Measurements from ENCODE around the gene ITPK1. TPM values are rescaled to one million over a fixed set of nuclear protein-coding genes. Genes with fewer than 3 reads are reported as not detected.

Gene ITPK1
- total RNA-seq, 2 donors from 2014 or later: 29.4 to 36.1 TPM

- H3K36me3 Mint-ChIP-seq (ENCODE audit: low read depth): peaks cover 3% of the 10 kb centered on the region
Measured at GRCh38 chr14:92997343-92998061, 118.2 kb downstream of the ITPK1 start.

GRCh38 chr14:92995620-92996019 is 120.1 kb downstream of the ITPK1 start:
- H3K9me3 ChIP-seq (ENCODE audit: control insufficient read depth, low read length, poor library complexity, severe bottlenecking): no peaks in the 10 kb centered on the region
- DNase-seq (no peak), ATAC-seq (no peak)
- H3K36me3 Mint-ChIP-seq (ENCODE audit: low read depth): peaks cover 3% of the 10 kb centered on the region
- no peaks in the 10 kb centered on the region for H3K27me3 Mint-ChIP-seq
- no peak overlapping the region for H3K4me3 Mint-ChIP-seq
- peaks cover 2% of the 10 kb centered on the region for H3K4me1 Mint-ChIP-seq
- no peak overlapping the region for H3K27ac Mint-ChIP-seq

More at GRCh38 chr14:92997343-92998061, 118.2 kb downstream of the ITPK1 start:
- DNase-seq (no peak), ATAC-seq (no peak)
- Mint-ChIP-seq H3K4me1 (peaks cover 2% of the 10 kb centered on the region), H3K27ac (no peak overlapping the region), H3K27me3 (no peaks in the 10 kb centered on the region), H3K4me3 (no peak overlapping the region)
- H3K9me3 ChIP-seq (ENCODE audit: control insufficient read depth, low read length, poor library complexity, severe bottlenecking): no peaks in the 10 kb centered on the region

- ATAC-seq (no peak), DNase-seq (no peak)
- no peaks in the 10 kb centered on the region for H3K9me3 ChIP-seq (ENCODE audit: control insufficient read depth, low read length, poor library complexity, severe bottlenecking)
- H3K4me3 Mint-ChIP-seq: no peak overlapping the region
- H3K36me3 Mint-ChIP-seq (ENCODE audit: low read depth): peaks cover 3% of the 10 kb centered on the region
- H3K4me1 Mint-ChIP-seq: peaks cover 2% of the 10 kb centered on the region
- no peak overlapping the region for H3K27ac Mint-ChIP-seq
- no peaks in the 10 kb centered on the region for H3K27me3 Mint-ChIP-seq
Measured at GRCh38 chr14:92994942-92995341, 120.8 kb downstream of the ITPK1 start.

- Mint-ChIP-seq H3K4me1 (peaks cover 2% of the 10 kb centered on the region), H3K27ac (no peak overlapping the region), H3K4me3 (no peak overlapping the region), H3K27me3 (no peaks in the 10 kb centered on the region), H3K36me3 (ENCODE audit: low read depth) (peaks cover 3% of the 10 kb centered on the region)
- DNase-seq (no peak), ATAC-seq (no peak)
- no peaks in the 10 kb centered on the region for H3K9me3 ChIP-seq (ENCODE audit: control insufficient read depth, low read length, poor library complexity, severe bottlenecking)
Measured at GRCh38 chr14:92994131-92994676, 121.5 kb downstream of the ITPK1 start.

- ATAC-seq (no peak), DNase-seq (no peak)
Measured at GRCh38 chr14:92993302-92993701, 122.4 kb downstream of the ITPK1 start.

GRCh38 chr14:92991536-92991935 is 124.2 kb downstream of the ITPK1 start:
- H3K4me3 Mint-ChIP-seq: no peak overlapping the region
- peaks cover 5% of the 10 kb centered on the region for H3K4me1 Mint-ChIP-seq
- ATAC-seq (no peak), DNase-seq (no peak)
- H3K27ac Mint-ChIP-seq: no peak overlapping the region
- no peaks in the 10 kb centered on the region for H3K9me3 ChIP-seq (ENCODE audit: control insufficient read depth, low read length, poor library complexity, severe bottlenecking)
- no peaks in the 10 kb centered on the region for H3K27me3 Mint-ChIP-seq
- peaks cover 3% of the 10 kb centered on the region for H3K36me3 Mint-ChIP-seq (ENCODE audit: low read depth)

More at GRCh38 chr14:92993302-92993701, 122.4 kb downstream of the ITPK1 start:
- Mint-ChIP-seq H3K27me3 (no peaks in the 10 kb centered on the region), H3K36me3 (ENCODE audit: low read depth) (peaks cover 3% of the 10 kb centered on the region), H3K27ac (no peak overlapping the region), H3K4me1 (peaks cover 5% of the 10 kb centered on the region), H3K4me3 (no peak overlapping the region)
- no peaks in the 10 kb centered on the region for H3K9me3 ChIP-seq (ENCODE audit: control insufficient read depth, low read length, poor library complexity, severe bottlenecking)

GRCh38 chr14:92990456-92991430 is 125.0 kb downstream of the ITPK1 start:
- no peak overlapping the region for H3K27ac Mint-ChIP-seq
- H3K36me3 Mint-ChIP-seq (ENCODE audit: low read depth): peaks cover 3% of the 10 kb centered on the region
- no peaks in the 10 kb centered on the region for H3K27me3 Mint-ChIP-seq
- H3K4me3 Mint-ChIP-seq: no peak overlapping the region
- peaks cover 8% of the 10 kb centered on the region for H3K4me1 Mint-ChIP-seq
- ATAC-seq: no peak
- DNase-seq: no peak
- no peaks in the 10 kb centered on the region for H3K9me3 ChIP-seq (ENCODE audit: control insufficient read depth, low read length, poor library complexity, severe bottlenecking)

GRCh38 chr14:92988786-92989755 is 126.7 kb downstream of the ITPK1 start:
- Mint-ChIP-seq H3K27ac (peak overlapping the region; percentile 63), H3K27me3 (no peaks in the 10 kb centered on the region)

GRCh38 chr14:92987713-92988510 is 127.8 kb downstream of the ITPK1 start:
- Mint-ChIP-seq H3K36me3 (ENCODE audit: low read depth) (peaks cover 4% of the 10 kb centered on the region), H3K27ac (no peak overlapping the region), H3K27me3 (no peaks in the 10 kb centered on the region), H3K4me1 (peaks cover 11% of the 10 kb centered on the region), H3K4me3 (no peak overlapping the region)
- no peaks in the 10 kb centered on the region for H3K9me3 ChIP-seq (ENCODE audit: control insufficient read depth, low read length, poor library complexity, severe bottlenecking)
- no peak for DNase-seq
- ATAC-seq: no peak

More at GRCh38 chr14:92988786-92989755, 126.7 kb downstream of the ITPK1 start:
- Mint-ChIP-seq H3K36me3 (ENCODE audit: low read depth) (peaks cover 6% of the 10 kb centered on the region), H3K4me1 (peaks cover 11% of the 10 kb centered on the region), H3K4me3 (no peak overlapping the region)
- no peak for DNase-seq
- ATAC-seq: no peak
- H3K9me3 ChIP-seq (ENCODE audit: control insufficient read depth, low read length, poor library complexity, severe bottlenecking): no peaks in the 10 kb centered on the region

- ATAC-seq (no peak), DNase-seq (no peak)
- no peaks in the 10 kb centered on the region for H3K9me3 ChIP-seq (ENCODE audit: control insufficient read depth, low read length, poor library complexity, severe bottlenecking)
- Mint-ChIP-seq H3K4me1 (peaks cover 9% of the 10 kb centered on the region), H3K27me3 (no peaks in the 10 kb centered on the region), H3K4me3 (no peak overlapping the region), H3K27ac (no peak overlapping the region), H3K36me3 (ENCODE audit: low read depth) (peaks cover 6% of the 10 kb centered on the region)
Measured at GRCh38 chr14:92987148-92987570, 128.6 kb downstream of the ITPK1 start.

- H3K4me3 Mint-ChIP-seq: no peak overlapping the region
- H3K27me3 Mint-ChIP-seq: no peaks in the 10 kb centered on the region
- H3K36me3 Mint-ChIP-seq (ENCODE audit: low read depth): peaks cover 9% of the 10 kb centered on the region
- ATAC-seq: no peak
- peaks cover 9% of the 10 kb centered on the region for H3K4me1 Mint-ChIP-seq
- DNase-seq: no peak
- no peaks in the 10 kb centered on the region for H3K9me3 ChIP-seq (ENCODE audit: control insufficient read depth, low read length, poor library complexity, severe bottlenecking)
- no peak overlapping the region for H3K27ac Mint-ChIP-seq
Measured at GRCh38 chr14:92986254-92987147, 129.2 kb downstream of the ITPK1 start.
